ENCODE results near the gene FAM13B. TPM values are rescaled to one million over a fixed set of nuclear protein-coding genes. Genes with fewer than 3 reads are reported as not detected.
A peak's percentile ranks its signal among the peaks of the same experiment; 100 is the strongest.

FAM13B gene
- total RNA-seq, 4 donors from 2014 or later, result 50.0 to 73.1 (median 53.6) TPM

GRCh38 chr5:137888863-137889759 is 143.8 kb downstream of the FAM13B start, which contains the start of gene PKD2L2:
PKD2L2 (plus strand) TSS chr5:137889457; CDS start chr5:137889492, 35 bp downstream.
- Histone ChIP-seq H3K4me3 (peak within 1 kb of the TSS; percentile 50 to 64 (median 56)), H3K36me3 (peaks cover 0 to 3% (median 0%) of the 10 kb centered on the region in 4 donors), H3K27me3 (no peaks in the 10 kb centered on the region), H3K4me1 (peaks cover 14 to 20% (median 19%) of the 10 kb centered on the region in 4 donors), H3K27ac (replicated peaks in 1 of 4) (peak within 1 kb of the TSS; percentile 77 to 84 (median 80)), H3K9me3 (no peaks in the 10 kb centered on the region)
- TF ChIP-seq CTCF (IDR thresholded peaks at IDR 0.05), result peak in 1 of 3 experiments; percentile 26
- no peak for TF ChIP-seq EP300 (IDR thresholded peaks at IDR 0.05)
- peak; percentile 72 to 77 for TF ChIP-seq POLR2AphosphoS5 (IDR thresholded peaks at IDR 0.05)
- no peak for TF ChIP-seq POLR2A (IDR thresholded peaks at IDR 0.05; ENCODE audit: low read depth)
- intact Hi-C loops (cut with DNase I), result no loop called here
- DNase-seq (ENCODE audit: extremely low spot score), result no peak
- 14% methylated on average over 41 of the region's 59 CpGs for WGBS

GRCh38 chr5:137888466-137888862 is 144.4 kb downstream of the FAM13B start:
- peak overlapping the region; percentile 50 to 64 (median 56) for H3K4me3 ChIP-seq
- DNase-seq (ENCODE audit: extremely low spot score), result no peak
- no peaks in the 10 kb centered on the region for H3K27me3 ChIP-seq
- TF ChIP-seq POLR2AphosphoS5 (IDR thresholded peaks at IDR 0.05) (no peak), EP300 (IDR thresholded peaks at IDR 0.05) (no peak), POLR2A (IDR thresholded peaks at IDR 0.05; ENCODE audit: low read depth) (no peak), CTCF (IDR thresholded peaks at IDR 0.05) (no peak)
- peaks cover 0 to 3% (median 0%) of the 10 kb centered on the region in 4 donors for H3K36me3 ChIP-seq
- intact Hi-C loops (cut with DNase I), result no loop called here
- WGBS, result 66% methylated on average over 7 of the region's 7 CpGs
- H3K27ac ChIP-seq (replicated peaks in 1 of 4), result peak overlapping the region; percentile 77 to 84 (median 80)
- H3K9me3 ChIP-seq, result no peaks in the 10 kb centered on the region
- H3K4me1 ChIP-seq, result peaks cover 10 to 20% (median 19%) of the 10 kb centered on the region in 4 donors

Small RNA genes within 50 kb of the gene (small RNA-seq; reads per million reads assigned to genes)
- 0 reads per million in 3 donors for gene RNU6-1148P

Other genes starting within 250 kb of the FAM13B start
- gene MYOT, start 165.2 kb downstream of the FAM13B start, total RNA-seq, result 10 to 100 TPM; 19.4 to 35.6 (median 30.0) TPM
- under 1 TPM in 1 of 4 donors, not detected in 3; 0.39 TPM for gene PKD2L2, start 143.6 kb downstream of the FAM13B start, total RNA-seq
- not detected for gene WNT8A, start 51.0 kb upstream of the FAM13B start, total RNA-seq
- gene NME5, start 106.3 kb upstream of the FAM13B start, total RNA-seq, result 1 to 10 TPM; 1.1 to 5.4 (median 2.5) TPM
- 10 to 100 TPM; 27.3 to 41.5 (median 31.2) TPM for gene BRD8, start 145.6 kb upstream of the FAM13B start, total RNA-seq
- gene KIF20A, start 146.0 kb upstream of the FAM13B start, total RNA-seq, result 1 to 10 TPM in 1 of 4 donors, under 1 TPM in 1, not detected in 2; 0.50 to 1.1 TPM
- gene CDC23, start 180.2 kb upstream of the FAM13B start, total RNA-seq, result 10 to 100 TPM; 15.6 to 21.2 (median 20.4) TPM
- gene GFRA3, start 241.5 kb upstream of the FAM13B start, total RNA-seq, result 1 to 10 TPM; 2.5 to 8.4 (median 4.2) TPM

Data from esophagus muscularis mucosa (tissue), 4 donors.